ENCODE measurements around the gene MS4A12.

DNA sequence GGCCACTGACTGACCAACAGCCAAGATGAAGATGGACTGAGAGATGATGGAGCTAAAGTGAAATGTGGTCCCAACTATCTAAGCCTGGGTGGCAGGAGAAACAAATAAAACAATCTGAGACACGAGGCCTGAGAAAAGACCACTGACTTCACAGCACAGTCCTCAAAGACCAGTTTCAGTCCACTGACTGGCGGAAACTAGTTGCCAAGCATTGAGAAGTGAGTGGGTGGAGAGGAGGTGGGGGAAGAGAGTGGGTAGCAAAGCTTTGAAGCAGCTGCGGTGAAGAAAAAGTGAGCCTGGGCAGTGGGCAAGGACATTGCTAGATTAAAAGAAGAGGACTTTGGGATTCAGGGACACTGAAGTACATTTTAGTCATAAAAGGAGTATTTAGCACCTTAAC is 35.0 kb upstream of the MS4A12 start:
- TF ChIP-seq, protein P1, sequence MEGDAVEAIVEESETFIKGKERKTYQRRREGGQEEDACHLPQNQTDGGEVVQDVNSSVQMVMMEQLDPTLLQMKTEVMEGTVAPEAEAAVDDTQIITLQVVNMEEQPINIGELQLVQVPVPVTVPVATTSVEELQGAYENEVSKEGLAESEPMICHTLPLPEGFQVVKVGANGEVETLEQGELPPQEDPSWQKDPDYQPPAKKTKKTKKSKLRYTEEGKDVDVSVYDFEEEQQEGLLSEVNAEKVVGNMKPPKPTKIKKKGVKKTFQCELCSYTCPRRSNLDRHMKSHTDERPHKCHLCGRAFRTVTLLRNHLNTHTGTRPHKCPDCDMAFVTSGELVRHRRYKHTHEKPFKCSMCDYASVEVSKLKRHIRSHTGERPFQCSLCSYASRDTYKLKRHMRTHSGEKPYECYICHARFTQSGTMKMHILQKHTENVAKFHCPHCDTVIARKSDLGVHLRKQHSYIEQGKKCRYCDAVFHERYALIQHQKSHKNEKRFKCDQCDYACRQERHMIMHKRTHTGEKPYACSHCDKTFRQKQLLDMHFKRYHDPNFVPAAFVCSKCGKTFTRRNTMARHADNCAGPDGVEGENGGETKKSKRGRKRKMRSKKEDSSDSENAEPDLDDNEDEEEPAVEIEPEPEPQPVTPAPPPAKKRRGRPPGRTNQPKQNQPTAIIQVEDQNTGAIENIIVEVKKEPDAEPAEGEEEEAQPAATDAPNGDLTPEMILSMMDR (IDR thresholded peaks at IDR 0.05) = no peak
- TF ChIP-seq POLR2A (IDR thresholded peaks at IDR 0.05) = no peak

All from esophagus squamous epithelium (tissue), 4 donors.